ENCODE results near the gene BCL10. TPM values are rescaled to one million over a fixed set of nuclear protein-coding genes. Genes with fewer than 3 reads are reported as not detected.
"Not testable (repeated sequence)": the region's sequence is repeated elsewhere in the genome, so short reads cannot be mapped to it uniquely, and the experiment has no call there.

The BCL10 gene
- total RNA-seq, 4 donors from 2014 or later, result 9.4 to 21.3 (median 10.6) TPM

- peaks cover 0 to 32% of the 10 kb centered on the region in 2 donors for H3K36me3 ChIP-seq
- peak overlapping the region; percentile 51 to 92 (median 88) for H3K27ac ChIP-seq
- TF ChIP-seq CTCF (IDR thresholded peaks at IDR 0.05) (no peak), POLR2AphosphoS5 (IDR thresholded peaks at IDR 0.05) (no peak), EP300 (IDR thresholded peaks at IDR 0.05) (no peak), POLR2A (IDR thresholded peaks at IDR 0.05) (no peak)
- H3K27me3 ChIP-seq, result no peaks in the 10 kb centered on the region
- H3K4me3 ChIP-seq, result peak overlapping the region; percentile 74 to 77
- H3K9me3 ChIP-seq, result no peaks in the 10 kb centered on the region
- peaks cover 0 to 59% (median 25%) of the 10 kb centered on the region in 3 donors for H3K4me1 ChIP-seq
- ATAC-seq, result no peak
- 0 to 7% methylated on average over 12 to 19 of the region's 19 CpGs for WGBS, 2 donors (ENCODE audit: low coverage in 1 of 2)
Measured at GRCh38 chr1:85258536-85259117, 17.8 kb downstream of the BCL10 start.

- H3K27ac ChIP-seq, H3K27me3 ChIP-seq, ATAC-seq, H3K9me3 ChIP-seq, H3K4me3 ChIP-seq: not testable (repeated sequence)
- H3K4me1 ChIP-seq, result peaks cover 18 to 37% (median 25%) of the 10 kb centered on the region in 3 donors
- WGBS, 2 donors (ENCODE audit: low coverage in 1 of 2), result 89 to 100% methylated on average over 1 to 2 of the region's 3 CpGs
- H3K36me3 ChIP-seq, result peaks cover 0 to 28% of the 10 kb centered on the region in 2 donors
Measured at GRCh38 chr1:85249042-85249441, 27.4 kb downstream of the BCL10 start.

GRCh38 chr1:85245891-85246290 lies 30.5 kb downstream of the BCL10 start:
- no peak overlapping the region for H3K27ac ChIP-seq

GRCh38 chr1:85245456-85245855 lies 31.0 kb downstream of the BCL10 start:
- ATAC-seq, result no peak
- H3K4me3 ChIP-seq, result no peak overlapping the region
- no peak for TF ChIP-seq POLR2A (IDR thresholded peaks at IDR 0.05)
- peaks cover 10 to 38% (median 19%) of the 10 kb centered on the region in 3 donors for H3K4me1 ChIP-seq
- 15 to 100% methylated on average over 1 of the region's 1 CpG for WGBS, 2 donors (ENCODE audit: low coverage in 1 of 2)
- H3K27ac ChIP-seq, result no peak overlapping the region
- peaks cover 0 to under 1% of the 10 kb centered on the region in 2 donors for H3K36me3 ChIP-seq
- H3K27me3 ChIP-seq, result no peaks in the 10 kb centered on the region
- H3K9me3 ChIP-seq, result no peaks in the 10 kb centered on the region

More at GRCh38 chr1:85245891-85246290, 30.5 kb downstream of the BCL10 start:
- ATAC-seq, result no peak
- H3K4me3 ChIP-seq, result no peak overlapping the region
- H3K36me3 ChIP-seq, result peaks cover 0 to 5% of the 10 kb centered on the region in 2 donors
- TF ChIP-seq POLR2AphosphoS5 (IDR thresholded peaks at IDR 0.05), result no peak
- TF ChIP-seq CTCF (IDR thresholded peaks at IDR 0.05), result no peak
- TF ChIP-seq EP300 (IDR thresholded peaks at IDR 0.05), result no peak
- no peak for TF ChIP-seq POLR2A (IDR thresholded peaks at IDR 0.05)
- H3K9me3 ChIP-seq, result no peaks in the 10 kb centered on the region
- peaks cover 10 to 34% (median 17%) of the 10 kb centered on the region in 3 donors for H3K4me1 ChIP-seq
- H3K27me3 ChIP-seq, result no peaks in the 10 kb centered on the region
- 67% methylated on average over 1 of the region's 1 CpG; no CpG with 5 or more reads in 1 of the 2 donors for WGBS, 2 donors (ENCODE audit: low coverage in 1 of 2)

- 17 to 34% methylated on average over 3 to 4 of the region's 4 CpGs for WGBS, 2 donors (ENCODE audit: low coverage in 1 of 2)
- no peak for ATAC-seq
Measured at GRCh38 chr1:85244271-85245061, 32.0 kb downstream of the BCL10 start.

More at GRCh38 chr1:85244271-85245061, 32.0 kb downstream of the BCL10 start:
- H3K4me1 ChIP-seq, result peaks cover 15 to 45% (median 23%) of the 10 kb centered on the region in 3 donors
- no peaks in the 10 kb centered on the region for H3K9me3 ChIP-seq
- no peak for TF ChIP-seq POLR2AphosphoS5 (IDR thresholded peaks at IDR 0.05)
- no peak for TF ChIP-seq EP300 (IDR thresholded peaks at IDR 0.05)
- TF ChIP-seq CTCF (IDR thresholded peaks at IDR 0.05), result no peak
- TF ChIP-seq POLR2A (IDR thresholded peaks at IDR 0.05), result no peak
- peak overlapping the region; percentile 29 to 63 (median 40) for H3K27ac ChIP-seq
- no peaks in the 10 kb centered on the region for H3K36me3 ChIP-seq
- no peak overlapping the region for H3K4me3 ChIP-seq
- H3K27me3 ChIP-seq, result no peaks in the 10 kb centered on the region

All from gastroesophageal sphincter (tissue), 4 donors.